CD4-positive, alpha-beta T cell treated with Interleukin-4 for 4 hours (primary cell): ENCODE measurements around the gene CUX1.
"Not testable (repeated sequence)": the region's sequence is repeated elsewhere in the genome, so short reads cannot be mapped to it uniquely, and the experiment has no call there.

Experiments
- DNase-seq: peaks from one replicate; pipeline ENCODE4 v3.0.0-alpha.2; 2020

Gene CUX1

GRCh38 chr7:101870361-101871062 lies 53.1 kb downstream of the CUX1 start:
- DNase-seq: no peak

GRCh38 chr7:101871351-101871750 lies 53.9 kb downstream of the CUX1 start:
- DNase-seq: no peak

- DNase-seq: no peak
Observed at GRCh38 chr7:101874028-101874427, 56.6 kb downstream of the CUX1 start.

GRCh38 chr7:101875283-101875846 lies 57.9 kb downstream of the CUX1 start:
- no peak for DNase-seq

GRCh38 chr7:101877882-101878591 lies 60.6 kb downstream of the CUX1 start:
- no peak for DNase-seq

- no peak for DNase-seq
Observed at GRCh38 chr7:101878938-101879337, 61.5 kb downstream of the CUX1 start.

GRCh38 chr7:101879565-101879964 lies 62.1 kb downstream of the CUX1 start:
- no peak for DNase-seq

GRCh38 chr7:101880282-101881054 lies 63.0 kb downstream of the CUX1 start:
- no peak for DNase-seq

GRCh38 chr7:101882005-101882421 lies 64.6 kb downstream of the CUX1 start:
- no peak for DNase-seq

GRCh38 chr7:101882595-101883564 lies 65.5 kb downstream of the CUX1 start:
- DNase-seq: no peak

GRCh38 chr7:101884671-101885596 lies 67.5 kb downstream of the CUX1 start:
- DNase-seq: peak; percentile 10

GRCh38 chr7:101885597-101885955 lies 68.2 kb downstream of the CUX1 start:
- DNase-seq: no peak

- DNase-seq: not testable (repeated sequence)
Observed at GRCh38 chr7:101887352-101887751, 69.9 kb downstream of the CUX1 start.

GRCh38 chr7:101888564-101888963 lies 71.1 kb downstream of the CUX1 start:
- DNase-seq: not testable (repeated sequence)

GRCh38 chr7:101890749-101891523 lies 73.5 kb downstream of the CUX1 start:
- DNase-seq: no peak

GRCh38 chr7:101891936-101892640 lies 74.7 kb downstream of the CUX1 start:
- DNase-seq: no peak

- no peak for DNase-seq
Observed at GRCh38 chr7:101893341-101894082, 76.1 kb downstream of the CUX1 start.

- DNase-seq: no peak
Observed at GRCh38 chr7:101896316-101896715, 78.9 kb downstream of the CUX1 start.

GRCh38 chr7:101896941-101897340 lies 79.5 kb downstream of the CUX1 start:
- no peak for DNase-seq
